GM03348 (cell line): ENCODE data around the gene C16orf87.
A peak's percentile ranks its signal among the peaks of the same experiment; 100 is the strongest.
"Not testable (repeated sequence)": the region's sequence is repeated elsewhere in the genome, so short reads cannot be mapped to it uniquely, and the experiment has no call there.

Experiments
- DNase-seq: peaks from one replicate; pipeline ENCODE4 v3.0.0; 2012; ENCODE audit warnings: low spot score

The C16orf87 gene

GRCh38 chr16:46797501-46797900 lies 33.5 kb downstream of the C16orf87 start:
- DNase-seq: no peak

DNA sequence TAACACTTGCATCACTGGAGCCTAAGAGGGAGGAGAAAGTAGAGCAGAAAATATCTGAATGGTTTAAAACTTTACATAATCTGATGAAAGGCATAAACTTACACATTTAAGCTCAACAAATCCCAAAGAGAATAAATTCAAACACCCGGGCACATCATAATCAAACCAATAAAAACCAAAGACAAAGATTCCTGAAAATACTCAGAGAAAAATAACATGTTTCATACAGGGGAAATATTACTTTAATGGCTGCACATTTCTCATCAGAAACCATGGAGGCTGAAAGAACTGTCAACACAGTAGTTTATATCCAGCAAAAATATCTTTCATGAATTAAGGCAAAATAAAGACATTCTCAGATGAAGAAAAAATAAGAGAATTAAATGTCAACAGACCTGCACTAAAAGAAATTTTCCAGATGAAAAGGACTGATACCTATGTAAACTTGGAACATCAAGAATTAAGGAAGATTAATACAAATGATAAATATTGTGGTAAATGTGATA lies 34.2 kb downstream of the C16orf87 start:
- no peak for DNase-seq

- no peak for DNase-seq
Observed at GRCh38 chr16:46793841-46794240, 37.1 kb downstream of the C16orf87 start.

- no peak for DNase-seq
Observed at GRCh38 chr16:46790599-46791270, 40.2 kb downstream of the C16orf87 start.

DNA sequence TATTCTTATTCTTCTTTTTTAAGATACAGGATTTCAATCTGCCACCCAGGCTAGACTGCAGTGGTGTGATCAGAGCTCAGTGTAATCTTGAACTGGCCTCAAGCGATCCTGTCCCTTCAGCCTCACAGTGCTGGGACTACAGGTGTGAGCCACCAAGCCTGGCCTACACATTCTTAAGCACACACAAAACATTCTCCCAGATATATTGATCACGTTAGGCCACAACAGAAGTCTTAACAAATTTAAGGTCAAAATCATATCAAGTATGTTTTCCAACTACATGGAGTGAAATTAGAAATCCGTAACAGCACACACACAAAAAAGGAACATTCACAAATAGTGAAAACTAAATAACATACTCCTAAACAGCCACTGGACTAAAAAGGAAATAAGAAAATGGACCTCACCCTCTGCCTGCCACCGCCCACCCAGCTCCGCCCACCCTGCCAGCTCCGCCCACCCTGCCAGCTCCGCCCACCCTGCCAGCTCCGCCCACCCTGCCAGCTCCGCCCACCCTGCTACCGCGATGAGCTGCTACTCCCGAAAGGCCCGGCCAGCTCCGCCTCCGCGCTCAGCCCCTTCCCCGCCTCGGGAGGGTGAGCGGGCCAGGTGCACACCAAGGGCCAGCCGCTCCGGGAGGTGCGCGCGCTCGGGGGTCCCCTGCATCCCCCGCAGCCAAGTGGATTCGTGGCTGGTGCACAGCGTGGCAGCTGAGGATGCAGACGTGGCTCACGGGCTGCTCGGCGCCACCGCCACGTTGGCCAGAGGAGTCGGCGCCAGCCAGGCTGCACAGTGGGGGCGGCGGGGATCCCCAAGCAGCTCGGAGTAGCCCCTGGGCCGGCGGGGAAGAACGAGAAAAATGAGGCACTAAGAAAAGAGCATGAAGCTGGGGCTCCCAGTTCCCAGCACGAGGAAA lies 41.2 kb downstream of the C16orf87 start:
- peak; percentile 87 for DNase-seq

GRCh38 chr16:46788891-46789474 lies 42.0 kb downstream of the C16orf87 start:
- no peak for DNase-seq

- no peak for DNase-seq
Observed at GRCh38 chr16:46787909-46788308, 43.1 kb downstream of the C16orf87 start.

DNA sequence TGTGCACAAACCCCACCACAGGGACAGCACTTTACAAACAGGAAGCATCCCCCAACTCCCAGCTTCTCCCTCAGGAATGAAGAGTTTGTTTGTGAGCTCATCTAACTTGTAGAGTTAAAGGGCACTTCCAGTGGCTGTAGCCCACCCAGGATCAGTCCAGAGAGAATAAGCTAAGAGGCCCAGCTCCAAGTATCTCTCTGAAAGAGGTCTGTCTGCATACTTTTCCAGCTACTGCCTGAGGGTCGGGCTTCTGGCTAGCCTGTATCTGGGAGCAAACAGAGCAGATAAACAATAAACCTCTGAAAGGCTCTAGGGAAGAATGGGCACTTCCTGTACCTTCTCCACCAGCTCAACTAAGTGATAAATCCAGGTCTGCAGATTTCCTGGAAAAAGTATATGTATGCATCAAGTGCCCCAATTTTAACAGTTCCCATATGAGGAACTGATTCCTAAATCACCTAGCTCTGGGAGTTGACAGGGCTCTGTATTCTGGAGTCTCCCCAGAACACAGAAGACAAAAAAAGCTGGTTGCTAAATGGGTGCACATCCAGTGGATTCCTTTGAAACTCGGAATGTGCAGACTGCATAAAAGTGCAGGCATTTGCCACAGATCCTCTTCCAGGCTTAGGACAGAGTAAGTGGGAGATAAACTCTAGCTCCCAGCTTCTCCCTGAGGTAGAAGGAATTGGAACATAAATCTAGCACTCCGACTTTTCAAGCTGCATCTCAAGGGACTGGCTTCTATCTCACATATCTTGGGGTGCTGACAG lies 45.7 kb downstream of the C16orf87 start:
- no peak for DNase-seq

DNA sequence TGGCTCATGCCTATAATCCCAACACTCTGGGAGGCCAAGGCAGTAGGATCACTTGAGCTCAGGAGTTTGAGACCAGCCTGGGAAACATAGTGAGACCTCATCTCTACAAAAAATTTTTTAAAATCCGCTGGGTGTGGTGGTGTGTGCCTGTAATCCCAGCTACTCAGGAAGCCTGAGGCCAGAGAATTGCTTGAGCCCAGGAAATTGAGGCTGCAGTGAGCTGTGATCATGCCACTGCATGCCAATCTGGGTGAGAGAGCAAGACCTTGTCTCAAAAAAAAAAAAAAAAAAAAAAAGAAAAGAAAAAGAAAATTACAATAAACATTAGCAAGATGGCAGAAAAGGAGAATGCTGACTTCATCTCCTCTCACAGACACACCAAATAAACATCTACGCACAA lies 46.4 kb downstream of the C16orf87 start:
- DNase-seq: not testable (repeated sequence)

- DNase-seq: no peak
Observed at GRCh38 chr16:46783800-46784199, 47.2 kb downstream of the C16orf87 start.

- no peak for DNase-seq
Observed at GRCh38 chr16:46782320-46782719, 48.7 kb downstream of the C16orf87 start.

DNA sequence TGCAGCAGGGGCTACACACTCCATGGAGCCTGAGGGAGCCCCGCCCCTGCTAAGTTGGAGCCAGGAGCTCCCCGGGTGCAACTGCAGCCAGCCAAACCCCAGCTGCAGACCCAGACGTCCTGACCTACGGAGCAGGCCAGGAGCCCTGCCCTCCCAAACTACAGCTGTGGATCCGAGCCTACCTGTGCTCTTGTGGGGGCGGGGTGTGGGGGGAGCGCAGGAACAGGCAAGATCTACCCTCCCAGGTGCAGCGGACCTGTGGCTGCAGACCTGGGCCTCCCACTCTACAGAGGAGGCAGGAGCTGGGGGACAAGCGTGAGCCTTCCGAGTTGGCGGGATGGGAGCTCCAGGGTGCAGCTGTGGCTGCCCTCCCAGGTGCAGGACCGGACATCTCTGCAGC lies 53.2 kb downstream of the C16orf87 start:
- no peak for DNase-seq

GRCh38 chr16:46775214-46775613 lies 55.8 kb downstream of the C16orf87 start:
- no peak for DNase-seq

DNA sequence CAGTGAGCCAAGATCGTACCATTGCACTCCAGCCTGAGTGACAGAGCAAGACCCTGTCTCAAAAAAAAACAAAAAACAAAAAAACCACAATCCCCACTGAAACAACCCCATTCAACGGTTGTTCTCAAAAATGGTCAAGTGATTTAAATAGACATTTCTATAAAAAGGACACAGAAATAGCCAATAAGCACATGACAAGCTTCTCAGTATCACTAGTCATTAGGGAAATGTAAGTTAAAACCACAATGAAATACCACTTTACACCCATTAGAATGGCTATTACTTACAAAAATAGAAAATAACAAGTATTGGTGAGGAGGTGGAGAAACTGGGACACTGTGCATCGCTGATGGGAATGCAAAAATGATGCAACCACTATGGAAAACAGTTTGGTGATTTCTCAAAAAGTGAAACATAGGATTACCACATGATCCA lies 56.2 kb downstream of the C16orf87 start:
- no peak for DNase-seq

DNA sequence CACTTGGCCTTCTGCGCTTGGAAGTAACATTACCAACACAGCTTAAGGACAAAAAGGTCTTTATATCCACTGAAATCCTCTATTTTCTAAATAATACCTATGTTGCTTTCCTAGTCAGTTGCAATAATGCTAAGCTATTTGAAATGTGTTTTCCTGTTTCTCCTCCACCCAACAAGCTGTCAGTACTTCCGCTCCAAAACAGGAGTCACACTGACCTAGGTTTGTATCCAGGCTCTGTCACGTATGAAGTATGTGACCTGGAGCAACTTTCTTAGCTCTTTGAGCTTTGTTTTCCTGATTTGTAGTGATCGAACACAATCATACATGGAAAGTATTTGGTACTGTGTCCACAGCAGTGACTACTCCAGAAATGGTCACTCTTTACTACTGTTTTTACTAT lies 58.5 kb downstream of the C16orf87 start:
- no peak for DNase-seq

- no peak for DNase-seq
Observed at GRCh38 chr16:46768809-46769208, 62.2 kb downstream of the C16orf87 start.

DNA sequence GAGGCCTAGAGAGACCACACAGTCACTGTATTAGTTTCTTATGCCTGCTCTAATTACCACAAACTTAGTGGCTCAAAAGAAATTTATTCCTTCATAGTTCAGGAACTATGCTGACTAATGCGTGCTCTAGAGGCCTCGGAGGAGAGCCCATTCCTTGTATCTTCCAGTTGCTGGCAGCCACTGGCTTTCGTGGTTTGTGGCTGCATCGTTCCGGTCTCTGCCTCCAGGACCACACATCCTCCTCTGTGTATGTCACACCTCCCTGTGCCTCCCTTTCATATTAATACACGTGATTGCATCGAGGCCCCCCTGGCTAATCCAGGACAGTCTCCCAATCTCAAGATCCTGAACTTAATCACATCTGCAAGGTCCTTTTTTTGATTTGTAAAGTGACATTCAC lies 65.9 kb downstream of the C16orf87 start:
- peak; percentile 60 for DNase-seq

GRCh38 chr16:46763147-46763546 lies 67.8 kb downstream of the C16orf87 start:
- no peak for DNase-seq

DNA sequence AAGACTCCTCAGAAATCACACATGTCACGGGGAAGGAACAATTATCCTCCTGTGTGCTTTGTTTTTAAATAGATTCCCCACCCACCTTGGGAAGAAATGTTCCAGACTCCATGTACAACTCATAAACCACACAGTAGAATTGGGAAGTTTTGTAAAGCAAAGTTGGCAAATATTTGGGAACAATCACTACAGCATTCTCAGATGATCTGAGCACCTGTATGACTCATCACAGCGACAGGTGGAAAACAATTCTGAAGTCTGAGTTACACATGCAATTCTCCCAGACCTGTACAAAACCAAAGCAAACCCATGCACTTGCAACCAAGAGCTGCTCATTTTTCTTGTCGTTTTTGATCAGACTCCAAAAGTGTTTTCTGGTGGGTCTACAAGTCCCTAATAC lies 68.4 kb downstream of the C16orf87 start:
- no peak for DNase-seq

DNA sequence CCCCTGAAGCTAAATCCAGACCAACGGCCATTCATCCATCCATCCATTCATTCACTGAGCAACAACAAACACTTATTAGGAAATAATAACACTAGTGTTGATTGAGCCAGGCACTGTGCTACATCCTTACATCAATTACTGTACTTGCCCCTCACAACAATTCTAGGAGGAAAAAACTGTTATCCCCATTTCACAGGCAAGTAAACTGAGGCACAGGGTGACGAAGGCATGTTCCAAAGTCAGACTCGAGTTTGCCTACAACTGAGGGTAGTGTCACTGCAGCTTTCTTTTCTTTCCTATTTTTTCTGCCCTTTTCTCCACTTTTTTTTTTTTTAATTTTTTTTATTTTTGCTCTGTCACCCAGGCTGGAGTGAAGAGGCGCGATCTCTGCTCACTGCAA lies 71.7 kb downstream of the C16orf87 start:
- DNase-seq: no peak

DNA sequence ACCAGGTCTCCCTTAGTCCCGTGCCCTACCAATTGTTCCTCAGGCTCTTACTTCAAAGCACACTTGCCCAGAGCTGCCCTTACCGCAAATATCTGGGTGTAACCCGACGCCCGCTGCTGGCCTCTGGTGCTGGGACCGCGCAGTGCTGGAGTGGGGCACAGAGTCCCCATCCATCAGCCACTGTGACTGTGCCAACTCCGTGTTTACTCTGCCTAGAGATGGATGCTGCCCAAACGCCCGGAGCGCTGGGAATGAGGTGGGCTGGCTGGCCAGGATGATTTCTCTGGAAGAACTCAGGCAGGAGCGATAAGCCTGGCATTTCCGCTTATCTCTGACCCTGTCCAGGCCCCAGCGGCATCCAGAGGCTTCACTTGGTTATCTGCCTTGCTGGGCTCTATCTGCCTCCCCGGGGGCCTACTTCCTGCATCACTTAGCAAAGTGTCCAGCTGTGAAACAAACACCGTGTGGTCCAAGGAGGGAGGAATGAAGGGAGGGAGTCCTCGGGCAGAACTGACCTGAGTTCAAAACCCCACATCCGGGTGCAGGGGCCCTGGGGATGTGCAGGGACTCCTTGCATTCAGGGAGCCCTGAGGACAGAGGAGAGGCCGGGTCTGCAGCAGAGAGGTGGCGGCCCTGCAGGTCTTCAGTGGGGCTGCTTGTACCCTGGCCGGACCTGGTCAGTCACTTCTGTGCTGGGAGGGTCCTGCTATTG lies 73.5 kb downstream of the C16orf87 start:
- no peak for DNase-seq
